GM19452 (cell line): ENCODE measurements around the gene TRAF2.

Source experiments
- ATAC-seq: cut with Tn5 transposase; IDR thresholded peaks from one replicate; pipeline ENCODE4 v1.9.1; 2021; ENCODE audit not compliant: unreplicated experiment

TRAF2 gene

DNA sequence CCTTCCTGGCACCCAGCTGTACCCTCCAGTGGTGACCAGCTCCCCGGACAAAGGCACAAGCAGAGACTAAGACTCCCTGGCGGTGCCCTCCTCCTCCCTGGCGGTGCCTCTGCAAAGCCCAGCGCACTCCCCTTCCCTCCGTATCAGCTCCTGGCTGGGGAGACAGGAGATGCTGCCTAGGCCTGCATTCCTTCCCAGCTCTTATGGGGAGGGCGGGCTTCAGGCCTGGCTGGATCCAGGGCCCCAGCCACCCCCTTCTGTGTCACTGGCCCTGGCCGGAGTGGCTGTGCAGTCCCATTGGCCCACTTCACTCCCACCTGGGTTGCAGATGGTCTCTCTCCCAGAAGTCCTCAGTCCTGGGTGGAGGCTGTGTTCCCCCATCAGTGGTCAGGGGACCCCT, 72.2 kb downstream of the TRAF2 start:
- no peak for ATAC-seq

DNA sequence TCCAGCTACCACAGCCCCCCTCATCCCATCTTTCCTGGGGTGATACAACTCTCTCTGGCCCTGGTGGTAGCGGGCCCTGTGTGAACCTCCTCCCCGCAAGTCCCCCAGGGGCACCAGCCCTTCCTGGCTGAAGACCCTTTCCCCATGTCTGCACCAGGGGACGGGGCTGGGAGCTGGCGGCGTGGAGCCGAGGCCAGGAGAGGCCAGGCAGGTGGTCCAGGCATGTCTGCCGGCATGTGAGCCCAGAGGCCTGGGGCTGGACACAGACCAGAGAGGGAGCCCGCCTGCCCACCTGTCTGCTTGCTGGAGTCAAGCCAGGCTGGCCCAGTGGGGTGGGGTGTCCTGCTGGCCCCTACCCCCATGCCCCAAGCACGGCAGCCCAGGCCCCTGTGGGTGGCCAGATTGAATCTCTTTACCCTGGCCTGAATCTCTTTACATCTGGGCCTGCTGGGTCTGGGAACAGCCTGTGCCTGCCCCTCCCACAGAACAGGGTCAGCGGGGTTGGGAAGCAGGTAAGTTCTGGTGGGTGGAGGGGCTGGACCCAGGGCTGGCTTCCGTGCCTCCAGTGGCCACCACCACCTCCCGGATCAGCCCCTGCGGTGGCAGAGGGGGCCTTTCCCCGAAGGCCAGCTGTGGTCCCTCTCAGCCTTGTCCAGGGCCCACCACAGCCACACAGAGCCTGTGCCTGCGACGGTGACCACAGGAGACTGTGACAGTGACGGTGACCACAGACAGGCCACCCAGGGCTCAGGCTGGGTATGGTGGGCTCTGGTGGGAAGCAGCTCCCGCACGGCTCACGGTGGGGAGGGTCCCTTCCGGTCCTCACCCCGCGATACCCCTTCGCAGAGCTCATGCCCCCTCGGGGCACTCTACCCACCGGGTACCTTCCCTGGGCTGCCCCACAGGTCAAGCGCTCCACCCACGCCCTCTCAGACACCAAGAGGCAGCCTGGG, 72.9 kb downstream of the TRAF2 start:
- ATAC-seq: no peak

DNA sequence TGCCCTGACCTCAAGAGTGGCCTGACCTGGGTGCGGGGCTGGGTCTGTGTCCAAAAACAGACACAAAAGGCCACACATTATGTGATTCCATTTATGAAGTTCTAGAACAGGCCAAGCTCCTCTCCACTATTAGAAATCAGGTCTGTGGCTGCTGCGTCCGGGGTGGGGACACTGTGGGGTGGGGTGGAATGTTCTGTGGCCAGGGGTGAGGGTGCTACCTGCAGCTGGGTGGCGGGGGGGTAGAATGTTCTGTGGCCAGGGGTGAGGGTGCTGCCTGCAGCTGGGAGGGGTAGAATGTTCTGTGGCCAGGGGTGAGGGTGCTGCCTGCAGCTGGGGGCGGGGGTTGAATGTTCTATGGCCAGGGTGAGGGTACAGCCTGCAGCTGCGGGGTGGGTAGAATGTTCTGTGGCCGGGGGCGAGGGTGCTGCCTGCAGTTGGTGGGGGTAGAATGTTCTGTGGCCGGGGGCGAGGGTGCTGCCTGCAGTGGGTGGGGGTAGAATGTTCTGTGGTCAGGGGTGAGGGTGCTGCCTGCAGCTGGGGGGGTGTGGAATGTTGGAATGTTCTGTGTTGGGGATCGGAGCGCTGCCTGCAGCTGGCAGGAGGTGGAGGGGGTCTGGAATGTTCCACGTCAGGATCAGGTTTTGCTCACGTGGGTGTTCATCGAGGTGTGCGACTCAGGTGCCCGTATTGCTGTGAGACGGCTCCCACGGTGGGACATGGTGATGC, 74.1 kb downstream of the TRAF2 start:
- no peak for ATAC-seq

DNA sequence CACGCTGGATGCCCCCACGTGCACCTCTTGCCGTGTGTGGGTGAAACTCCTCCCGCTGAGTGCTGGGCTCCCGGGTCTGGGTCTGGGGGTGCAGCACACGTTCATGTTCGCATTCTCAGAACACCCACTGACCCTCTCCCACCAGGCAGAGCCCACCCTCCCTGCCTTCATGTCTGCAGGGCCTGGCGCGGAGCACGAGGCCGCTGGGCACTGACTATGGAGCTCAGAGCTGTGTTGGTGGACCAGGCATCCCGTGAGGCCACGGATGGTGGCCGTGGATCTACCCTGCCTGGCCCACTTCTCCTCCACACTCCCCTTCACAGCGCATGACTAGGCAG, 74.6 kb downstream of the TRAF2 start:
- ATAC-seq: no peak

DNA sequence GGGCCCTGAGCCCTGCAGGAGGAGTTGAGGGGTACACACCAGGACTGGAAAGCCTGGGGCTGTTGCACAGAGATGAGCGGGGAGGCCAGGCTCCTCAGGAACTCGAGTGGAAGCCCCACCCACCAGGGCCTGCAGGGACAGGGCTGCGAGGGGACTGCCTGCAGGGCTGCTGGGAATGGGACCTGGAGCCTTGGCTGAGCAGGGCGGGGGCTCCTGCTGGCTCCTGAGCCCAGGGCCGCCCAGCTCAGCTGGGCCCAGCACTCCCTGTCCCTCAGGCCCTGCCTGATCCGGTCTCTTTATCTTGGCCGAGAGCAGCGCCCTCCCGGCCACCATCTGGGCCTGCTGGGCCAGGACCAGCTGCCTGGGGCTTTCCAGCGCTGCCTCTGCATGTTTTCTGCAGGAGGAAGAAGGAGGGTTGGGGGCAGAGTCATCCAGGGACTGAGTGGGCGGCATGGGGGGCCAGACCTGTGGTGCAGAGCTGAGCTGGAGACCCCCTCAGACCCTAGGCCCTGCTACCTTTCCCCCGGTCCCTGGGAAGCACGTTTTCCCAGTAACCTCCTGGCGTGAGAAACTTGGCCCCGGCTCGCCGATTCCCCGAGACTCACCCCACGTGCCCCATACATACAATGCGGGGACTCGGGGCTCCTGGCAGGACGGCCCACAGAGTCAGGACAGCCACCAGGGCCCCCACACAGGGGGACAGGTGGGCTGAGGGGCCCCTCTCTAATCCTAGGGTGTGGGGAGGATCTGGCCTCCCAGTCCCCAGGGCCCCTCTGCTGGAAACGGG, 75.2 kb downstream of the TRAF2 start:
- no peak for ATAC-seq

DNA sequence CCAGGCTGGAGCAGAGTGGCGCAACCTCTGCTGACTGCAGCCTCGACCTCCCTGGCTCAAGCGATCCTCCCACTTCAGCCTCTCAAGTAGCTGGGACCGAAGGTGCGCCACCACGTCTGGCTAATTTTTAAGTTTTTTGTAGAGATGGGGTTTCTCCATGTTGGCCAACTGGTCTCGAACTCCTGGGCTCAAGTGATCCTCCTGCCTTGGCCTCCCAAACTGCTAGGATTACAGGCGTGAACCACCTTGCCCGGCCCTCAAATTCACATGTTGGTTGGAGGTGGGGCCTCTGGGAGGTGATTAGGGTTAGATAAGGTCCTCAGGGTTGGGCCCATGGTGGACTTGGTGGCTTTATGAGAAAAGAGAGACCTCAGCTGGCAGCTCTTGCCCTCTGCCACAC, 75.8 kb downstream of the TRAF2 start:
- no peak for ATAC-seq

DNA sequence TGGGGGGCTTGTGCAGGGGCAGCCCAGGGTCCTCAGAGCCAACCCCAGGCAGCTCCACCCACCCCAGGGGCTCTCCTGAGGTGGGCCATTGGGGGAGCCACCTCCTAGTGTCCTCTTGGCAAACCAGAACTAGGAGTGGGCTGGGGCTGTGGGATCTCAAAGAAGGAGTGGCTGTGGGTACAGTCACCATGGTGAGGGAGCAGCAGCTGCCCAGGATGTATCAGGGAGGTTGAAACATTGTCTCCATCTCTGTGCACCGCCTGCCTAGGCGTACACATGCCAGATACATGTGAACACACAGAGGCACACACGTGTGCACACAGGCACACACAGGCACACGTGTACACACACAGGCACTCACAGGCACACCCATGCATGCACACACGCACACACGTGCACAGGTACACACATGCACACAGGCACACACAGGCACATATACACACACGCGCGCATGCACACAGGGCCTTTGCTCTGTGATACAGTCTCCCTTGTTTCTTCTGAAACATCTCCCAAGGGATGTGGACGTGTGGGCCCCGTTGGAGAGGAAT, 76.5 kb downstream of the TRAF2 start:
- no peak for ATAC-seq

DNA sequence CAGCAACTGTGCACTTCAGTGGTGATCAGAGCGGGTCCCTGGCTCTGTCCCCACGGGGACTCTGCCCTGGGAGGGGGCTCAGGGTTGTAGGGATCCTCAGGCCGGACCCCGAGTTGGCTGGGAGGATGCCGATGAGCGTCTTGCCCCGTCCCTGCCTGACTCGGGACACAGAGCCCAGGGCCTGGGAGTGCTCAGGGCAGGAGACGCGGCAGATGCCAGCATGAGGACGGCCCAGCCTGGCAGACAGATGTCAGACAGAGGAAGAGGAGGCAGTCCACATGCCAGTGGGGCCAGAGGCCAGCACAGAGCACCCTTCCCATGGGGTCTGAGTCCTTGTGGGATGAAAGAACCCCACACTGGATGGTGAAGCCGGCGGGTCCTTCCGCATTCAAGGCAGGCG, 77.0 kb downstream of the TRAF2 start:
- ATAC-seq: no peak

DNA sequence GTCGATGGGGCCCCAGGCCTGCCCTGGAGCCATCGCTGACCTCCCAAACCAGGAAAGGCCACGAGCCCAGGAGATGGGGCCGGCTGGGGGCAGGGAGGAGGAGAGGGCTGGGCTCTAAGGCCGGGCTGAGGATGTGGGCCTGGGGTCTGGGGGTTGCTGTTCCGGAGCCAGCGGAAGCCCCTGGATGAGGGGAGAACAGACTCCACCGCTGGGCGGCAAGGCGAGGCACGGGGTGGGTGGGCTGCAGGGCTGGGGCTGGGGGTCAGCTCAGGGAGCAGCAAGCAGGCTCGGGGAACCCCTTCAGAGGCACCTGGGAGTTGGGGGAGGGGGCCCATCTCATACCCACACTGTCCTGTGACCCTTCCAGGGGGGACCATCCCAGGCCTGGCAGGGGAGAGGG, 77.4 kb downstream of the TRAF2 start:
- no peak for ATAC-seq

DNA sequence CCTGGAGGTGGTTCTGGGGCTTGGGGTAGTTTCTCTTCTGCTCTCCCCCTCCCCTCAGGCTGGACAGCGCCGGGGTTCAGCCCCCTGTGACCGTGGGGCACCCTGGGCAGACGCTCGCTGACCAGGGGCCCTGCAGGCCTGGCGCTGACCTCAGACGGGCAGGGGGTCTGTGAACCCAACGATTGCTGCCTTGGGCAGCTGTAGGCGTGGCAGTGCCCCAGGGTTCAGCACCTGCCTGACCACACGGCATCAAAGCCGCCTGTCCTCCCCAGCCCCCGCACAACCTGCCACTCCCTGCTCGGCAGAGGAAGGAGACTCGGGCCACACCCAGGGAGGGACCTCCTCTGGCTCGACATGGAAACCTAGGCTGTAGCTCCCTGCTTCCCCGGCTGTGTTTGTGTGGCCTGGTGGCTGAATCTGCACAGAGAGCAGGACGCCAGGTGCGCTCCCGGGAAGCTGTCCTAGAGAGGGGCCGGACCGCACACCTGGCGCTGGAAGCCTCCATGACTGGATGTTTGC, 77.9 kb downstream of the TRAF2 start:
- ATAC-seq: no peak

DNA sequence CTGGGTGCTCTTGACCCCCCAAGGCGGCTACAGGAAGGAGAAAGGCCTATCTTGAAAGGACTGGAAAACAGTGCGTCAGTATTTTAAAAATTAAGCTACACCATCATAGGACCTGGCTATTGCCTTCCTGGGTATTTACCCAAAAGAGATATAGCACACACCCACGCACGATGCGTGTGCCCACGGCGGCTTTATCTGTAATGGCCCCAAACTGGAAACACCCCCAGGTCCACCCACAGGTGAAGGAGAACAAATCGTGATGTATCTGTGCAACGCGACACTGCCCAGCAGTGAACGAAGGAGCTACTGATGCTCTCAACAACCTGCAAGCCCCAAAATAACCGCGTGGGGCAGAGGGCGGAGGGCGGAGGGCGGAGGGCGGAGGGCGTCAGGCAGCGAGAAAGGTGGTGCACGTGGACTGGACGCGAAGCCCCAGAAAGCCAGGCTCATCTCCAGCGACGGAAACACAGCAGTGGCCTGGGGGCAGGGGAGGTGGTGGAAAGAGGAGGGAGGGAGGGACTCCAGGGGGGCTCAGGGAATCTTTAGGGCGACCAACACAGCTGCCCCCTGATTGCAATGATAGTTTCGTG, 78.6 kb downstream of the TRAF2 start:
- ATAC-seq: no peak

DNA sequence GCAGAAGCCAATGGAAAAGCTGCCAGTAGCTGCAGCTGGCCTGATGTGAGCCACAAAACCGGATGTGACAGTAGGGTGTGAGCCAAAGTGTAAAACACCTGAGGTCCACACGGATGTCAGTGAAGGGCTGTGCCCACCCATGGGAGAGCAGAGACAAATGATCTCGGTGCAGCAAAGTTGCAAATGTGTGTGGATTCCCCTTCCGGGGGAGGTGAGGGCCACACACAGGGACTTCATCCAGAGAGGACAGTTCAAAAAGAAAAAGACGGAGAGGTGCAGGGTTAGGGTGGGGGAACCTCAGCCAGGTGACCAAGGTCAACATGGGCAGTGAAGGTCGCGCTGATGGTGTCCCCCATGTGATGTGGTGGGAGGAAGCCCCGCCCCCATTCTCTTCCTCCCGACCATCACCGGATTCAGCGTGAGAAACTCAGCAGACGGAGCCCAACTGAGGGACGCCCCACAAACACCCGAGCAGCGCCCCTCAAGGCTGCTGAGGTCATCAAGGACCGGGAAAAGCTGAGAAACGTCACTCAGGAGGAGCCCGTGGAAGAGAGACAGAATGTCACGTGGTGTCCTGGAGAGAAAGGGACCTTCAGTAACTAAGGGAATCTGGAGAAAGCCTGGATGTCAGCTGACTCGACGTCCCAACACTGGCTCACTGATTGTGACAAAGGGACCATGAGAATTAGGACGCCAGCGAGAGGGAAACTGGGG, 79.6 kb downstream of the TRAF2 start:
- ATAC-seq: no peak

DNA sequence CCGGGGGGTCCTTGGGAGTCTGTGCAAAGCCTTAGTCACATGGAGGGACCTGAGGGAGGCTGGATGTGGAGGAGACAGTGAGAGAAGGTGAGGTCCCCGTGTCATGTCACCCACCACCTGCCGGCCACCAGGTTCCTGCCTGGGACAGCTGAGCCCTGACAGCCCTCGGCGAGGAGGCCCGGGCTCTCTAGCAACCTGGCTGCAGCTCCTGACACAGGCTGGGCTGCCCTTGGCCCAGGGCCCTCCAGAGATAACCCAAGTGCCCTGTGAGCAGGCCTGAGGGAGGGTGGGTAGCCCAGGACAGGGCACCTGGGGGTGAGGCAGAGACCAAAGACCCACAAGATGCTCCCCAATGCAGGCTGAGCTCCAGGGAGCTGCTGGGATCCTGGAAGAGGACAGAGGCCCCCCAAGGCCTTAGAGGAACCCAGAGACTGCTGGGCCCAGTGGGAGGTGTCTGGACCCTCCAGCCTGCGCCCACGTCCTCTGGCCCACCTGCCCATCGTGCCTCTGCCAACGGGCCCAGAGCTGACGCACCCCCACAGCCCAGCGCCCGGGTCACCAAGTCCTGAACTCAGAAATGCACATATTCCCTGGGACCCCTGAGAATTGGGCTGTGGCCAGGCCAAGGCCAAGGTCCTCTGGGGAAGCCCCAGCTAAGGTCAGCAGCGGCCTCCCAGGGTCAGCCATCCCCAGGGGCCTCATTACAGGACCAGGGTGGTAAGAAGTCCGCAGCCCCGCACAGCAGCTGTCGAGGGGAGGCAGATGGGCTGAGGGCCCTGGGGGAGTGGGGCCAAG, 82.2 kb downstream of the TRAF2 start:
- ATAC-seq: no peak

DNA sequence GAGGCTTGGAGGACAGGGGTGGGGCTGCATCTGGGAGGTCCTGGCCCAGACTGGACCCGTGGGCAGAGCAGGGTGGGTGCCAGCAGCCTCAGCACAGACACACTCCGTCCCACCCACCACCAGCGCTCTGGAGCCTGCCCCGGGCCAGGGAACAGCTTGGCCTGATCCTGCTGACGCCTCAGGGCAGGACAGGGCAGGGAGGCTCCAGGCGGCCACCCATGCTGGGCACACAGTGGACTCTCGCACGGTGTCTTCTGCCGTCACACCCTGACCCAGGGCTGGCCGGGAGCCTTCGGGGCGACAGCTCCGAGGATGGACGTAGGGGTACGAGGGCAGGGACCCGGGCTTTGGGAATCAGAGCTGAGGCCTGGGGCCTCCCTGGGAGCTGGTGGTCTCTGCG, 82.8 kb downstream of the TRAF2 start:
- ATAC-seq: no peak

DNA sequence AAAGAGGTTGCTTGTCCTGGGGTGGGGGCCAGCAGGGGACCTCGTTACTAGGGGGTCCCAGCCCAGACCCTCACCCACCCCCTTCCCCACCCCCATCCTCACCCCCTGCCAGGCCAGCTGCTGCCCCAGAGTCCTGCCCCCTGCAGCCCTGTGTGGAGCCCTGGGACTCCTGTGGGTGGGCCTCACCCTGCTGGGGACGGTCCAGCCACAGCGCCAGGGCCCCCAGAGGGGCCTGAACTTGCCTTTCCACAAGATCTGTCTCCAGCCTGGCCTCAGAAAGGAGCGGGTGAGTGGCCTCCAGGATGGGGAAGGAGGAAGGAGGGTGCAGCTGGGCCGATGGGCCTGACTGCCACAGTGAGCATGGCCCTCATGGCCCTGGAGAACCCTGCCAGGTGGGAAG, 83.5 kb downstream of the TRAF2 start:
- ATAC-seq: no peak

DNA sequence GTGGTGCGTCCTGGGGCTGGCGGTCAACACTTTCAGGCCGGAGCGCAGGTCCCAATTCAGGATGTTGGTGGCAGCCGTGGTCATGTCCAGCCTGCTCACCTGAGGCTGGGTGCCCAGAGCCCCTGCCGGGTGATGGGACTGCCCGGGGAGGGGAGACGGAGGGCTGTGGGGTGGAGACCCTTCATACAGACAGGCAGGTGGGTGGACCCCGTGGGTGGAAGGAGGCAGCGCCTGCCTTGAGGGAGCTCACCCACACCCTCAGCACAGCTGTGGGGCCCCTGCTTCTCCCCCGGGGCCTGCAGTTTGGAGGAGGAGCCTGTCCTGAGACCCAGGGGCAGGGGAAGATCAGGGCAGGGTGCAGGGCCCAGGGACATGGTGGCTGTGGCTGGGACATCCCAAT, 84.0 kb downstream of the TRAF2 start:
- ATAC-seq: no peak

DNA sequence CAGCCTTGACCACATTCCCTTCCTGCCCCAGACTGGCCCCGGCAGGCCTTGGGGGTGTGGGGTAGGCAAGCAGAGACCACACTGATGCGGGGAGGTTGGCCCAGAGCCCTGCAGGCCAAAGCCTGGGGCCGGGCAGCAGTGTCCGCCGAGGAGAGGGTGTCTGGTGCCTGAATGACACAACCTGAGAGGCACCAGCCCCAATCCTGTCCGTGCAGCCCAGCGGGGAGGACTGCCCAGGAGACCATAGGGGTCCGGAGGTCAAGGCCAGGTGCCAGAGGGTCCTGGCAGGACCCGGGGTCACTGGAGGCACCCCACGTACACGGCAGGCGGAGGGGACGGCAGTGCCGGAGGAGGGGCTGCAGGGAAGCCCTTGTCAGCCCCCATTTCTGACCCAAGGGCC, 85.4 kb downstream of the TRAF2 start:
- no peak for ATAC-seq

DNA sequence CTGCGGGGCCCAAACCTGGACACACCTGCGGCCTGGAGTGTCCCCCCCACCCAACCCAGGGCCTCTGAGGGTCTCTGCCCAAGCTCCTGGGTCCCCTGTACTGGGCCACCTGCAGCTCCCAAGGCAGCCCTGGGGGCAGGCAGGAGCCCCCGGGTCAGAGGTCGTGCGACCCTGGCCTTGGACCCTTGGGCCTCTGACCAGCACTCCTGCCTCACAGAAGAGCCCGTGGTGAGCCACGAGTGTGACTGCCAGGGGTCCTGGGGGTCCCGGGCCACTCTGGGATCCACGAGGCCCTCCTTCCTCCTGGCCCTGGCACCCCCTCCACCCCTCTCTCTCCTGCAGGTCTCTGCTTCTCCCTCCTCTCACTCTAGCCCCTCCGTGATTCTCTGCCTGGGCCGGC, 86.0 kb downstream of the TRAF2 start:
- no peak for ATAC-seq

DNA sequence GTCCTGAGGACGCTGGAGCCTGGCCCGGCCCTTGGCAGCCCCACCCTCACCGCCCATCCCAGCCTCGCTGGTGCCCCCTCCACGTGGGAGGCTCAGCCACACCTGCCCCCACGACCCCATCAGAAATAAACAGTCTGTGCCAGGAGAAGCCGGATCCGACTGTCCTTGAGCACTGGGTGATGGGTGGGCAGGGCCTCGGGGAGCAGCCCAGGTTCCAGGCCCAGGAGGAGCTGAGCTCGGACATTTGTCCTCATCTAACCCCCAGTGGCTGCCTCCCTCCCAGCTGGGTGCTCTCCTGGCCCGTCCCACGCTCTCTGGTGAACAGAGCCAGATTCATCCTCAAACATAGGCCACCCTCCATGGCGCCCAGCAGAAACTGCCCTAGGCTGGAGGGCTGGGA, 86.4 kb downstream of the TRAF2 start:
- no peak for ATAC-seq
